GM18870 (cell line): ENCODE results near the gene FMO5.

Experiments
- ATAC-seq: cut with Tn5 transposase; IDR thresholded peaks from one replicate; pipeline ENCODE4 v1.9.1; 2021; ENCODE audit warnings: moderate library complexity; ENCODE audit not compliant: unreplicated experiment

Gene FMO5, protein sequence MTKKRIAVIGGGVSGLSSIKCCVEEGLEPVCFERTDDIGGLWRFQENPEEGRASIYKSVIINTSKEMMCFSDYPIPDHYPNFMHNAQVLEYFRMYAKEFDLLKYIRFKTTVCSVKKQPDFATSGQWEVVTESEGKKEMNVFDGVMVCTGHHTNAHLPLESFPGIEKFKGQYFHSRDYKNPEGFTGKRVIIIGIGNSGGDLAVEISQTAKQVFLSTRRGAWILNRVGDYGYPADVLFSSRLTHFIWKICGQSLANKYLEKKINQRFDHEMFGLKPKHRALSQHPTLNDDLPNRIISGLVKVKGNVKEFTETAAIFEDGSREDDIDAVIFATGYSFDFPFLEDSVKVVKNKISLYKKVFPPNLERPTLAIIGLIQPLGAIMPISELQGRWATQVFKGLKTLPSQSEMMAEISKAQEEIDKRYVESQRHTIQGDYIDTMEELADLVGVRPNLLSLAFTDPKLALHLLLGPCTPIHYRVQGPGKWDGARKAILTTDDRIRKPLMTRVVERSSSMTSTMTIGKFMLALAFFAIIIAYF

GRCh38 chr1:147225193-147225730, at the start of gene FMO5:
Gene FMO5 (minus strand): TSS chr1:147225339. CDS start chr1:147225029, 310 bp downstream.
- no peak for ATAC-seq

GRCh38 chr1:147273409-147274336, 48.5 kb upstream of the FMO5 start:
- ATAC-seq, result no peak

GRCh38 chr1:147272042-147272441, 46.9 kb upstream of the FMO5 start:
- ATAC-seq, result no peak

DNA sequence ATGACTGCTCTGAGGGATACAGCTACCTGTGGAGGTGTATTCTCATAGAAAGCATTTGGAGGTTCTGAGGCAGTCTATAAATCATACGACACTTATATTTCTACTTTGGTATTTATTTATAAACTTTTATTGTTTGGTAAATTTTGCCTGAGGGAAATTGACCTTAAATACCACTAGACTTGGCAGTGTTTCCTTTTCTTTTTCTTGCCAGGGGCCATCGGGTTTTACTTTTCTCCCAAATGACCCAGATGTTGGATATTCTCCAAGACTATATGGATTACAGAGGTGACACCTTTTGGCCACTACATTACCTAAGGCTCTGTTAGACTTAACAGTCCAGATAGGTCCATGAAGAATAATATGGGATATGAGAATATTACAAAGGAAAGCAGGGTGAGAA, 45.6 kb upstream of the FMO5 start:
- ATAC-seq, result no peak

DNA sequence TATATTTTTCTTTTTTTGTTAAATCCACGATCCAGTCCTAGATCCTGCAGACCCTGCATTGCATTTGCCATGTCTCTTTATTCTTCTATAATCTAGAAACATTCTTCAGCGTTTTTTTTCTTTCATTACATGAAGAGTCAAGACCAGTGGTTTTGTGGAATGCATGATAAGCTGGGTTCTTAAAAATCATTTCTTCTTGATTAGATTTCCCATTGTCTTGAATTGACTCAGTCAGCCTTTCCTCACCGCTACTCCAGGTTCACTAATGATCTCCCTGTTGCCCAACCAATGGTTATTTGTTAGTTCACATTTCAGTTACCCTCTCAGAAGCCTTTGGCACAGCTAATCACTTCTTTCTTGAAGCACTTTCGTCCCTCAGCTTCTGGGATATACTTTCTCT, 42.6 kb upstream of the FMO5 start:
- no peak for ATAC-seq

- no peak for ATAC-seq
Measured at GRCh38 chr1:147266381-147266780, 41.2 kb upstream of the FMO5 start.

- no peak for ATAC-seq
Measured at GRCh38 chr1:147264158-147264768, 39.1 kb upstream of the FMO5 start.

GRCh38 chr1:147260956-147261355, 35.8 kb upstream of the FMO5 start:
- no peak for ATAC-seq

GRCh38 chr1:147252540-147252939, 27.4 kb upstream of the FMO5 start:
- no peak for ATAC-seq

DNA sequence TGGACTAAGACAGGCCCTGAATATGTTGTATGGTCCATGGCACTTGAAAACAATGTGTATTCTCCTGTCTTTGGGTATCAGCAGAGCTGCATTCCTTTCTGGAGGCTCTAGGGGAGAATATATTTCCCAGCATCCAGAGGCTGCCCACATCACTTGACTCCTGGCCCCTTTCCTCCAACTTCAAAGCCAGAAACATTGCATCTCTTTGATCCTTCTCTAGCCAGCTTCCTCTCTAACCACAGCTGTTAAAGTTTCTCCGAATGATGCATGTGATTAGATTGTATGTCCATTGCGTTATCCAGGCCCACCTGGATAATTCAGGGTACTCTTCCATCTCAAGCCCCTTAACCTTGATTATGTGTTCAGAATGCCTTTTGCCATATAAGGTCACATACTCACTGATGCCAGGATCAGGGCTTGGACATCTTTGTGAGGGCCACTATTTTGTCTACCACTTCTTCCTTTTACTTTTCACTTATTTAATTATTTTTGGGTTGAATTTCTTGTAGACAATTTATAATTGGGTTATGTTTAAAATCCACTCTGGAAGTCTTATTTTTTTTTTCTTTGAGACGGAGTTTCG, 22.6 kb upstream of the FMO5 start:
- ATAC-seq, result no peak

DNA sequence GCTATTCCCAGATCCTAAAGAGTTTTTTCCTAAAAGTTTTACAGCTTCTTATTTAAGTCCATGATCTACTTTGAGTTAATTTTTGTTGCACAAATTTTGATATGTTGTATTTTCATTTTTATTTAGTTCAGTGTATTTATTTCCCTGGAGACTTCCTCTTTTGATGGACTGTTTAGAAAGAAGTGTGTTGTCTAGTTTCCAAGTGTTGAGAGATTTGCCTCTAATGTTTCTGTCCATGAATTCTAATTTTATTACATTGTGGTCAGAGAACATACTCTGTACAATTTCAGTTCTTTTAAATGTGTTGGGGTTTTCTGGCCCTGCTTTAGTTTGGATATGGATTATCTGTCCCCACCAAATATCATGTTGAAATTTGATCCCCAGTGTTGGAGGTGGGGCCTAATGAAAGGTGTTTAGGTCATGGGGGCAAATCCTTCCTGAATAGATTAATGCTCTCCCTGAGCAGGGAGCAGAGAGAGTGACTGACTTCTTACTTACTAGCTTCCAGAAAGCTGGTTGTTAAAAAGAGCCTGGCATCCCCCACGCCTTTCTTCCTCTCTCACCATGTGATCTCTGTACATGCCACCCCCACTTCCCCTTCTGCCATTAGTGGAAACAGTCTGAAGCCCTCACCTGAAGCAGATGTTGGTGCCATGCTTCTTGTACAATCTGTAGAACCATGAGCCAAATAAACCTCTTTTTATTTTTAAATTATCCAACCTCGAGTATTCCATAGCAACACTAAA, 21.9 kb upstream of the FMO5 start:
- no peak for ATAC-seq

DNA sequence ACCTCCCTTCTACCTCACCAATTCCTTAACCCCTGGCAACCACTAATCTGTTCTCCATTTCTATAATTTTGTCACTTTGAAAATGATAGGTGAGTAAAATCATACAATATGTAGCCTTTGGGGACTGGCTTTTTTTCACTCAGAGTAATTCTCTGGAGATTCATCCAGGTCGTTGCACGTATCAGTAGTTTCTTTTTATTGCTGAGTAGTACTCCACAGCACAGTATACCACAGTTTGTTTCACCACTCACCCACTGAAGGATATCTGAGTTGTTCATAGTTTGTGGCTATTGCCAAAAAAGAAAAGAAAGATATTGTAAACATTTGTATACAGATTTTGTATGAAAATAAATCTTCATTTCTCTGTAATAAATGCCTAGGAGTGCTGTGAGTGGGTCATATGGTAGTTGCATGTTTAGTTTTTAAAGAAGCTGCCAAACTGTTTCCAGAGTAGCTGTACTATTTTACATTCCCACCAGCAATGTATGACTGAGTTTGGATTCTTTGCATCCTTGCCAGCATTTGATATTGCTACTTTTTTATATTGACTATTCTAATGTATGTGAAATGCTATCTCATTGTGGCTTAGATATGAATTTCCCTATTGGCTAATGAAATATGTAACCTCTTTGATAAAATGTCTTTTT, 21.0 kb upstream of the FMO5 start:
- no peak for ATAC-seq

DNA sequence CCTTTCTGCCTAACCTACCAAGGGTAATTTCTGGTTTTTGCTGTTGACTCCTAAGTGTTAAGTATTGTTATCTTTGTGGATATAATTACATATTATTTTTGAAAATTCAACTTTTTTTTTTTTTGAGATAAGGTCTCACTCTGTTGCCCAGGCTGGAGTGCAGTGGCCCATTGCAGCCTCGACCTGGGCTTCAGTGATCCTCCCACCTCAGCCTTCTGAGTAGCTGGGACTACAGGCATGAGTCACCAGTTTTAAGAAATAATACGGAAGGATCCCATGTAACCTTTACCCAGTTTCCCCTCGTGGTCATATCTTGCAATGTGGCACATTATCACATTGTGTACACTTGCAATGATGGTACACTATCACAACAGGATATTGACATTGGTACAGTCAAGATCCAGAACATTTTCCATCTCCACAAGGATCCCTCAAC, 20.5 kb upstream of the FMO5 start:
- ATAC-seq, result no peak

DNA sequence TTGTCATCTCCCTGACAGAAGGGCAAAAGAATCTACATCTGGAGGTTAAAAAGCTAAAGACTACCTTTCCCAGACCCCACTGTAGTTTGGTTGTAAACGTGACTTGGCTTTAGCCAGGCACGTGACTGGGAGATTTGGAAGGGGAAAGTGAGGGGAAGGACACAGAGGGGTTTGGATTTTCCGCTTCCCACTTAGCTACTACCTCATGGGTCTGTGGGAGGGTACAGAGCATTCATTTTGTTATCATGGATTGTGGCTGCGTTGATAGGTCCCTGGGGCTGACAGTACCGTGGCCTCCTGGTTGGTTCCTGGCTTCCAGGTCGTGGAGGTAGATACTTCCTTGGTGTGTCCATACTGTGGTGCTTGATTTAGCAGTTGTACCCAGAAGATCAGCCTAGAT, 20.0 kb upstream of the FMO5 start:
- no peak for ATAC-seq

GRCh38 chr1:147243841-147244240, 18.7 kb upstream of the FMO5 start:
- no peak for ATAC-seq

- ATAC-seq, result peak; percentile 19
Measured at GRCh38 chr1:147243228-147243685, 18.1 kb upstream of the FMO5 start.

- peak; percentile 73 for ATAC-seq
Measured at GRCh38 chr1:147242449-147243227, 17.5 kb upstream of the FMO5 start, which contains the start of gene CHD1L. Gene CHD1L (plus strand): TSS chr1:147242684. CDS start chr1:147242704, 20 bp downstream.

DNA sequence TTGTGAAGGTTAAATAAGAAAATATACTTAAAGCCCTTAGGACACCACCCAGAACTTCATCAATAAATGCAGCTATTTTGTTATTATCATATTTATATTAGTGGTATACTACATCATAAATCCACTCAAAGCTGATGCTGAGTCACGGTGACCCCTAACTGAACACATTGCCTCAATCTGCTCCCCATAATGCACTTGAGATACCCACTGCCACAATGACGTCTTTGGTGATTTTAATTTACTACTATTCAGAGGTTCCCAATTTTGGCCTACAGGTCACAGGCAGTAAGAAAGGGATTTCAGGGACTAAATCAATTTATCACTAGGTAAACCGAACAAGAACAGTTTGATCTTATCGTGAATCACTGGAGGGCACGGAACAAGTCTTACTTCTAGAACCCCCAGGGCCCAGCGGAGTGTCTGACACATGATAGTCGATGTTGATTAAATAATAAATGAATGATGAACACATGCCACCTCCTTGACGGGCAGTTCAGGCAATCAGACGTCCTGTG, 16.9 kb upstream of the FMO5 start:
- no peak for ATAC-seq
